Endothelial cell (in vitro differentiated cells): ENCODE data around the gene EPS8L1. TPM values are rescaled to one million over a fixed set of nuclear protein-coding genes. Genes with fewer than 3 reads are reported as not detected.
A peak's percentile ranks its signal among the peaks of the same experiment; 100 is the strongest.

Source experiments
- DNase-seq: peaks from one replicate; pipeline ENCODE4 v3.0.0; 2021; ENCODE audit warnings: low spot score
- H3K27ac Mint-ChIP-seq: one replicate; pipeline ENCODE4 v1.8.0; 2021; ENCODE audit warnings: mixed read lengths, inconsistent platforms; ENCODE audit not compliant: unreplicated experiment
- H3K27me3 Mint-ChIP-seq: one replicate; pipeline ENCODE4 v1.8.0; 2021; ENCODE audit warnings: mild to moderate bottlenecking, moderate library complexity, mixed read lengths, inconsistent platforms; ENCODE audit not compliant: unreplicated experiment
- H3K36me3 Mint-ChIP-seq: one replicate; pipeline ENCODE4 v1.8.0; 2021; ENCODE audit warnings: mild to moderate bottlenecking, low read depth, mixed read lengths, inconsistent platforms; ENCODE audit not compliant: unreplicated experiment
- H3K4me1 Mint-ChIP-seq: one replicate; pipeline ENCODE4 v1.8.0; 2021; ENCODE audit warnings: mild to moderate bottlenecking, mixed read lengths, inconsistent platforms; ENCODE audit not compliant: unreplicated experiment
- H3K4me3 Mint-ChIP-seq: one replicate; pipeline ENCODE4 v1.8.0; 2021; ENCODE audit warnings: mild to moderate bottlenecking, mixed read lengths, inconsistent platforms; ENCODE audit not compliant: unreplicated experiment
- H3K9me3 Mint-ChIP-seq: one replicate; pipeline ENCODE4 v1.8.0; 2021; ENCODE audit warnings: mixed read lengths, inconsistent platforms; ENCODE audit not compliant: unreplicated experiment
- total RNA-seq: library from RNA; stranded (reverse); fragmentation: NEBNext Ultra II Directional; extraction: Animal tissue kit (Norgen Biotek cat#: 25700); gene quantifications from one replicate; pipeline ENCODE4 v1.2.1, GENCODE V29; 2021; ENCODE audit not compliant: unreplicated experiment
- TF ChIP-seq, protein P1 (sequence below): fragments of 200-600 bp; sonication (generic); IDR thresholded peaks from one replicate; pipeline ENCODE4 v1.5.0; 2021; ENCODE audit warnings: antibody characterized with exemption; ENCODE audit not compliant: unreplicated experiment

Gene EPS8L1
- total RNA-seq, 1 donor from 2014 or later, result 24.6 TPM

DNA sequence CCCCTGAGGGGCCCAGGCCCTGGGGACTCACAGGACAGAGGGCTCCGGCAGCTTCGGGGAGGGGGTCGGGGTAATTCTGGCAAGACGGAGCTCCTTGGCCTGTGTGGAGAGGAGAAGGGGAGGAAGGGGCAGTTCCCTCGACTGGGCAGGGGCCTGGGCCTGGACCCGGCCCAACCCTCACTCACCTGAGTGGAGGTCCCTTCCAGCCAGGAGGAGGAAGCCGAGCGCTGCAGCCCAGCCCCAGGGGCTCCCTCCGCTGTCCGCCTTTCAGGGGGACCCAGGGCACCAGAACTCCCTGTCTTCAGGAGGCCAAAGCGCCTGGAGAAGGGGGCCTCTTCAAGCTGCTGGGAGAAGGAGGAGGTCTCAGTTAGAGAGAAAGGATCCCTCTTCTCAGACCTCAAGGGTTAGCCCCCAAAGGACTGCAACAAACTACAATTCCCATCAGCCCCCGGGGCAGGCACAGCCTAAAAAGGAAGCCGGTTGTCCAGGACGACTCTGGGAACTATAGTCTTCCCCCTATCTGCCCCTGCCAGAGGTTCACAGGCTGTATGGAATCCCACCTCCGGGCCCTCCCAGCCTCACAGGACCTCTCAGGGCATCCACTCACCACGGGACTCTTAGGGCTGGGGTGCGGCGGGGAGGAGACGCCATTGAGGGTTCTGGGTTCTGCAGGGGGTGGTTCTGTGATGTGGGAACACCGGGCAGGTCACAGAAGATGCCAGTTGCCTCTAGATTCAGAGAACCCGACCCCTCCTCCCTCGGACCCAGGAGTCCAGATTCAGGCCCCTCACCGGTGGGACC is 19.8 kb downstream of the EPS8L1 start:
- Mint-ChIP-seq H3K4me3 (no peak overlapping the region), H3K4me1 (peaks cover 9% of the 10 kb centered on the region), H3K27me3 (peaks cover 10% of the 10 kb centered on the region), H3K27ac (no peak overlapping the region), H3K36me3 (peaks cover 20% of the 10 kb centered on the region), H3K9me3 (no peaks in the 10 kb centered on the region)
- TF ChIP-seq, protein P1, sequence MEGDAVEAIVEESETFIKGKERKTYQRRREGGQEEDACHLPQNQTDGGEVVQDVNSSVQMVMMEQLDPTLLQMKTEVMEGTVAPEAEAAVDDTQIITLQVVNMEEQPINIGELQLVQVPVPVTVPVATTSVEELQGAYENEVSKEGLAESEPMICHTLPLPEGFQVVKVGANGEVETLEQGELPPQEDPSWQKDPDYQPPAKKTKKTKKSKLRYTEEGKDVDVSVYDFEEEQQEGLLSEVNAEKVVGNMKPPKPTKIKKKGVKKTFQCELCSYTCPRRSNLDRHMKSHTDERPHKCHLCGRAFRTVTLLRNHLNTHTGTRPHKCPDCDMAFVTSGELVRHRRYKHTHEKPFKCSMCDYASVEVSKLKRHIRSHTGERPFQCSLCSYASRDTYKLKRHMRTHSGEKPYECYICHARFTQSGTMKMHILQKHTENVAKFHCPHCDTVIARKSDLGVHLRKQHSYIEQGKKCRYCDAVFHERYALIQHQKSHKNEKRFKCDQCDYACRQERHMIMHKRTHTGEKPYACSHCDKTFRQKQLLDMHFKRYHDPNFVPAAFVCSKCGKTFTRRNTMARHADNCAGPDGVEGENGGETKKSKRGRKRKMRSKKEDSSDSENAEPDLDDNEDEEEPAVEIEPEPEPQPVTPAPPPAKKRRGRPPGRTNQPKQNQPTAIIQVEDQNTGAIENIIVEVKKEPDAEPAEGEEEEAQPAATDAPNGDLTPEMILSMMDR, result no peak
- no peak for DNase-seq

DNA sequence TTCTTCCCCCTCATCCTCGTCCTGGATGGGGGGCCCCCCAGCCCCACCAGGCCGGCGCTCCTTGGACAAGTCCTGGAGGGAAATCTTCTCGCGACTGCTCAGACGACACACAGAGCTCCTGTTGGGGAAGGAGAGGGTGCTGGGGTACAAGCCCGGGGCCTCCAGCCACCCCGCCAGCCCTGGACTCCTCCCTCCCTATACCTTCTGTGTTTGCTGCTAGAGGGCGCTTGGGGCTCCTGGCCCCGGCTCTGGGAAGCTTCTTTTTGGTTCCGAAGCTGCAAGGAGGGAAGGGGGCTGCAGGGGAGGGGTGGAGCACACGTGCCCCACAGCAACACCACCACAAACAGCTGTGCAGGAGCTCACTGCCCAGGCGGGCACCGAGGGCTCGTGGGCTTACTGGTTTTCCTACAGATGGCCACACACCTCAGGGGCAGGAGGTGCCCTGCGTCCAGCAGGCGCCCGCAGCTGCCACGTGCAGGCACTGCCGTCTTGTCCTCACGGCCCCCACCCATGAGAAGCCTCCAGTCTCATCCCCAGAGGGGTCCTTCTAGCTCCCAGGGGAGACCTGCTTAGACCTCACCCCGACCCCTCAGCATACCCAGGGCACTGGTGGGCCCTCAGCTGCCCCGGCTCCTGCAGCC is 20.5 kb downstream of the EPS8L1 start:
- no peak for DNase-seq
- Mint-ChIP-seq H3K27me3 (peaks cover 7% of the 10 kb centered on the region), H3K4me3 (no peak overlapping the region), H3K27ac (no peak overlapping the region), H3K4me1 (peaks cover 9% of the 10 kb centered on the region), H3K36me3 (peaks cover 18% of the 10 kb centered on the region), H3K9me3 (no peaks in the 10 kb centered on the region)
- TF ChIP-seq, protein P1, result no peak

DNA sequence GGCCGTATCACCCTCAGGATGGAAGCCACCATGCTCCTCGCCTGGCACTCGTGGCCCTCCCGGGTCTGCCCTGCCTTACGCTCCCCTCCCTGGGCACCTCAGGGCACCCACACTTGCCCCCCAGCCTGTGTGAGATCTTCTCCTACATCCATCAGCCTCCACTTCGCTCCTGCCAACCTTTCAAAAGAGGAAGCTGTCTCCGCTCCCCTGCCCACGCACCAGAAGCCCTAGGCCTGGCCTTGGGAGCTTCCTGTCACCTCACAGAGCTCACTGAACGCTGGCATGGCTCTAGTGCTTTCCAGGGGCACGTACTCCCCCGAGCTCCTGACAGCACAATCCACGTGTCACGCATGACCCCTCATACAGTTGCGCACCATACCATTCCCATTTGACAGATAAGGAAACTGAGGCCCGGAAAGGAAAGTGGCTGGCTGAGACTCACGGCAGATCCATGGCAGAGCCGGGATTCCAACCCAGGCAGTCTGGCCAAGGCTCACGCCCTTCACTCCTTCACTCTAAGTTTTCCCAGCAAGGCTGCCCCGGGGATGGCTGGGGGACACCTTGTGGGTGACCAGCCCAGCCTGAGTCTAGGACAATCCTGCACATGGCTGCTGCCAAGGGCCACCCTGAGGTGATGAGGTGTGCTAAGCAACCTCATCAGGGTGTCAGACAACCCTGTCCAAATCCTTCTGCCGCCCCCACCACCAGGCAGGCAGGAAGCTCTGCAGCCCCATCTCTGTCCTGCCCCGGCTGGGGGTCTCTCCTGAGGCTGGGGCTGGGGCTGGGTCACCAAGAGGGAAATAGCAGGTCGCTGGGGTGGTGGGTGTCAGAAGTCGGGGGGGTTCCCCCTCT is 22.4 kb downstream of the EPS8L1 start:
- H3K27ac Mint-ChIP-seq, result peak overlapping the region; percentile 49
- no peaks in the 10 kb centered on the region for H3K9me3 Mint-ChIP-seq
- peaks cover 30% of the 10 kb centered on the region for H3K36me3 Mint-ChIP-seq
- H3K4me3 Mint-ChIP-seq, result no peak overlapping the region
- DNase-seq, result no peak
- TF ChIP-seq, protein P1, result no peak
- H3K27me3 Mint-ChIP-seq, result peaks cover 7% of the 10 kb centered on the region
- peaks cover 9% of the 10 kb centered on the region for H3K4me1 Mint-ChIP-seq

GRCh38 chr19:55098716-55099556 is 23.3 kb downstream of the EPS8L1 start:
- Mint-ChIP-seq H3K9me3 (no peaks in the 10 kb centered on the region), H3K27ac (no peak overlapping the region), H3K27me3 (peaks cover 7% of the 10 kb centered on the region), H3K4me1 (peaks cover 9% of the 10 kb centered on the region), H3K36me3 (peaks cover 32% of the 10 kb centered on the region), H3K4me3 (no peak overlapping the region)
- DNase-seq, result no peak
- TF ChIP-seq, protein P1, result peak; percentile 32
